Hematopoietic multipotent progenitor cell treated with erythropoietin and hydrocortisone succinate and interleukin-3 and kit ligand, for 4 days (in vitro differentiated cells): ENCODE measurements around the gene TNRC6C.

Source experiments
- DNase-seq: peaks from one replicate; pipeline ENCODE4 v3.0.0-alpha.2; 2015

The TNRC6C gene

GRCh38 chr17:78142119-78142861 is 183.8 kb downstream of the TNRC6C start:
- DNase-seq = no peak

- DNase-seq = no peak
Observed at GRCh38 chr17:78143214-78144146, 185.0 kb downstream of the TNRC6C start.

- DNase-seq = peak; percentile 91
Observed at GRCh38 chr17:78144147-78144719, 185.7 kb downstream of the TNRC6C start.

- no peak for DNase-seq
Observed at GRCh38 chr17:78144736-78145641, 186.5 kb downstream of the TNRC6C start.

- DNase-seq = no peak
Observed at GRCh38 chr17:78146471-78146869, 188.0 kb downstream of the TNRC6C start.

GRCh38 chr17:78146881-78147280 is 188.4 kb downstream of the TNRC6C start:
- no peak for DNase-seq

- DNase-seq = no peak
Observed at GRCh38 chr17:78147315-78147998, 189.0 kb downstream of the TNRC6C start.

- no peak for DNase-seq
Observed at GRCh38 chr17:78148286-78149016, 189.9 kb downstream of the TNRC6C start.

GRCh38 chr17:78151514-78152008 is 193.1 kb downstream of the TNRC6C start:
- DNase-seq = no peak

- DNase-seq = peak; percentile 86
Observed at GRCh38 chr17:78154903-78155811, 196.7 kb downstream of the TNRC6C start.
